NCI-H2029 treated with DMSO at 0.1 percent for 48 hours (cell line): ENCODE results near the gene KIFAP3.
"Not testable (repeated sequence)": the region's sequence is repeated elsewhere in the genome, so short reads cannot be mapped to it uniquely, and the experiment has no call there.

ENCODE experiments used
- DNase-seq: peaks from one replicate; lab custom pipeline; 2025; lab: John Stamatoyannopoulos, UW

KIFAP3 gene

DNA sequence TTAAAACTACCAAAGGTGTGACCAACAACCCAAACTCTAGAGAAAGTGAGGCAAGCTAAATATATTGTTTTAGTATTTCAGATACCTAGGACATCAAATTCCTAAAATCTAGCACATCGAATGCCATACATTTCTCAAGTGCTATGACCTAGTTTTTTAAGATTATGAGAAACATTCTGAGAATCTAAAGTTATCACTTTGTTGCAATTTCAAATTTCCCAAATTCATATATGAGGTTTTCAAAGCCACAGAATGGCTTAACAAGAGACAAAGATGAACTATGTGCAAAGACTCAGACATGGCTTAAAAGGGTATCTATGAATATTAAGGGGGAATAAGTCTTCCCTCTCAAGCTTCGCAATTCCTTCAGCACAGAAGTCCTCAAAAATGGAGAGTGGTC is 187.6 kb downstream of the KIFAP3 start:
- DNase-seq, result no peak

DNA sequence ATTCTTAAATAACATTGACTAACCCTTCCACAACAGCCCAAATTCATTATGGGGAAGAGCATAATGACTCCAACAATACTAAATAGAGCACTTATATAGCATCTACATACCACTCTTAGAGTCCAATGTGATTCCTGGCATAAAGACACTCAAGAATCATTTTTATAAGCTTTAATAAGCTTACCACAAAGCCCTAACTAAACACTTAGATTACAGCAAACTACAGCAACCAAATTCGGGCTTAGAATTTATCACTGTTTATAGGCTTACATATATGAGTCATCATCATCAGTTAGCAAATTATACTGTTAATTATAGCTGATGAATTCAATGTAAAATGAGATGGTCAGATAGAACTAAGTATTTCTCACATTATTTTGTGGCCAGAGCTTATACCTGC is 188.1 kb downstream of the KIFAP3 start:
- no peak for DNase-seq

DNA sequence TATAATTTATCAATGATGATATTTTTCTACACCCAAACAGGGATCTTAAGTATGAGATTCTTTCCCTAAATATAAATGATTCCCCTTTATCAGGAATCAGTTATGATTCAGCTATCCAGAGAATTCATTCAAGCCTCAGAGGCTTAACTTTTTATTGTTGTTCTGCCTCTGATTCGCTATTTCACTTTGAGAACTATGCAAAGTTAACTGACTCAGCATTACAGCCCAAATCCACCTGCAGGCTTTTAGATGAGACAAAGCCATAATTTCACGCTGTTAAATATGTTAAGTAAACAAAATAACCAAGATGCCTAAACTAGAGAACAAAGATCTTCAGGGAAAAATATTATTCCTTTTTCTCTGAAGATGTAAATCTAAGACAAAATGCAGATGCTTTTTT is 189.3 kb downstream of the KIFAP3 start:
- no peak for DNase-seq

DNA sequence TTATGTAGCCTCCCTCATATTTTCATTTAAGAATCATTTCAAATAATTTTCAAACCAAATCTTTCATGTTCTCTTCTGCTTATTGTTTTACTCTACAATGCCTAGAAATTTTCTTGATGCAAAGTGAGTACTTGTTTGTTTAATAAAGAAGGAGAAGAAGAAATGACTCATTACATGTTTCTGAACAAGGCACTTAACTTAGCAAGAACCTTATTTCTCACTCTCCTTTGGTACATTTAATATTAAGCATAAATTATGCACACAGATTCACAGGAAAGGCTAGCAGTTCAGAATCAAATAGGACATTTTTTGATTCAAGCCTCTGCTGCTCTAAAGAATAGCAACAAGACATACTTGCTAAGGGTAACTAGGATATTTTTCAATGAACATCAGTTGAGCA is 189.9 kb downstream of the KIFAP3 start:
- DNase-seq, result no peak

DNA sequence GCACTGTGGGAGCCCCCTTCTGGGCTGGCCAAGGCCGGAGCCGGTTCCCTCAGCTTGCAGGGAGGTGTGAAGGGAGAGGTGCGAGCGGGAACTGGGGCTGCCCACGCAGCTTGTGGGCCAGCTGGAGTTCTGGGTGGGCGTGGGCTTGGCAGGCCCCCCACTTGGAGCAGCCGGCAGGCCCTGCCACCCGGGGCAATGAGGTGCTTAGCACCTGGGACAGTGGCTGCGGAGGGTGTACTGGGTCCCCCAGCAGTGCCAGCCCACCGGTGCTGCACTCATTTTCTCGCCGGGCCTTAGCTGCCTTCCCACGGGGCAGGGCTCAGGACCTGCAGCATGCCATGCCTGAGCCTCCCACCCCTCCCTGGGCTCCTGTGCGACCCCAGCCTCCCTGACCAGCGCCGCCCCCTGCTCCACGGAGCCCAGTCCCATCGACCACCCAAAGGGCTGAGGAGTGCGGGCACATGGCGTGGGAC is 192.4 kb downstream of the KIFAP3 start:
- DNase-seq, result no peak

DNA sequence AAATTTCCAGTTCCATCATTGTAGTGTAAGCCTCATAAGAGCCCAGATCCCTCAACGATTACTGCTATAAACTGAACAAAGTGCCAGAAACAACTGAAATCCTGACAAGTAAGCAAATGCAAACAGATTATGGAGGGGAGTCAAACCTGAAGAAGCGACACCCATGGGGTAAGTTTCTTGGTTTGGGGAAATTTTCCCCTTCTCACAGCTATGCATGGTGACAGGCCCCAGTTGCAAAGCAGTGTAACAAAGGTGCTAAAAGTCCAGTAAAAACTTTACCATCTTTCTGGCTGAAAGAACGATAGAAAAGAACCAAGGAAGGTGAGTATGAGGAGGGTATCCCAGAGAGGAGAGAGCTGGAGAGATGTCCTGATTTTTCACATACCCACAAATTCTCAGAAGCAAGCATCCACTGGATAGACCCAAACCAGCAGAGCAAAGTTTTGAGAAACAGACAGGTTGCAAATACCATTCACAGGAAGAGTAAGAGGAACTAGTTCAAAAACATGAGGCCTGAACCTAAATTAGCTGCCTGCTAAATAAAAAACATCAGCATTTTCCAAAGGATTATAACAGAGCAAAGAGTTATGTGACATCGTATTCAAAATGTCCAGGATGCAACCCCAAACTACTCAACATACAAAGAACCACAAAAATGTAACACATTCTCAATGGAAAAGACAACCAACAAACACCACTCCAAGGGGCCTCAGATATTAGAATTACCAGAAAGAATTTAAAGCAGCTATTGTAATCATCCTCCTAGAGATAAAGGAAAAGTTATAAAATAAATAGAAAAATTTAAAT is 195.3 kb downstream of the KIFAP3 start:
- DNase-seq, result no peak

DNA sequence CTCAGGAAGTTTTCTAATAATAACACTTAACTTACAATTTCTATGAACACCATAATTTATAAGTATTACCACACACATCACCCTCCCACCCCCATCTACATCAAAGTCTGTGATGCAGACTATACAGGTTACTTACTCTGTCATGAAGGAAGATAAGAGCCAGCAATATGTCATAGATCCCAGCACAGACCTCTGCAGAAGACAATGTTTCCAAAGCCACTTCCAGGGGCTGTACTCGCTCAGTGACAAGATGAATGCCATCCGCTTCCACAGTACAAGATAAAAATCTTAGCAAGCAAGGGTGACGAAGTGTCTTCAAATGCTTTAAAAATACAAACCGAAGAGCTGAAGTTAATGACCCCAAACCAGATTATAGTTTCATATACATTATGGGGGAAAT is 196.0 kb downstream of the KIFAP3 start:
- no peak for DNase-seq

DNA sequence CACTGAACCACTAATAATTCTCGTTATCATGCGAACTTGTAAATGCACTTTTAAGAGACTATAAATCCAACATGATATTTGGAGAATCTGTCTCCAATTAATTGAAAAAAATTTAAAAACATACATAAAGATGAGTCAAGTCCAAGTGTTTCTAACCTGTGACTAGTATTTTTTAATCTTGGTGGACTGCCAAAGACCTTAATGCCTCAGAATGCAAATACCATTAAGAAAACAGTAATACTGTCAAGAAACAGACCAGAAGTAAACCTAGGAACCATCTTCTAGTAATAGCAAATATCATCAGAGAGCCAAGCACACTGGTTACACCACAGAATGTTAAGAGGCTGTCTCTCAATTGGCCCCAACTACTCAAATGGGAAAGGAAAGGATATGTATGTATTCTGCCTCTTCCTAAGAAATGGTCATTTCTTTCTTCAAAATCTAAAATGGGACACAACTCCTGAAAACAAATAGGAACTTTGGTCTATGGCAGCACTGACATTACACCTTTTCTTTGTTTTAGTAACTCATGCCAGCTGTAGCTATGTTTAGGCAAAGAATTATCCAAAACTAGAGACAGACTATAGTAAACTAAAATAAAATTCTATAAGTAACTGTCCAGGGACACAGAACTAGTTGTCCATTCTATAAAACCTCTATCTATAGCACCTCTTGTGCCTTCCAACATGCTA is 196.5 kb downstream of the KIFAP3 start:
- no peak for DNase-seq

DNA sequence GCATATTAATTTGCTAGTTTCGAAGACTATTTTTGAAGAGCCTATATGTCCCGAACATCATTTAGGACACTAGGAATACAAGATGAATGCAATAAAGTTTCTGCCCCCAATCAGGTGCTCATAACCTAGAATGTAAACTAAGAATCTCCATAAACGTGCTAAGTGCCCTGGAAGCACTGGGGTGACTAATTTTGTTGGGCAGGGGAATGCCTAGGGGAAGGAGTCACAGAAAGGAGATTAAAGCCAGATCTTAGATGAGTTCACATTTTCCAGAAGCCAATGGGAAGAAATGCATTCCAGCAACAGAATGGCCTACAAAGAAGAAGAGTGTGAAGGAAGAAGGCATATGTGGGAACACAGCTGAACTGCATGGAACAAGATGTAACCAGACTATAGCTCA is 200.3 kb downstream of the KIFAP3 start:
- DNase-seq, result no peak

DNA sequence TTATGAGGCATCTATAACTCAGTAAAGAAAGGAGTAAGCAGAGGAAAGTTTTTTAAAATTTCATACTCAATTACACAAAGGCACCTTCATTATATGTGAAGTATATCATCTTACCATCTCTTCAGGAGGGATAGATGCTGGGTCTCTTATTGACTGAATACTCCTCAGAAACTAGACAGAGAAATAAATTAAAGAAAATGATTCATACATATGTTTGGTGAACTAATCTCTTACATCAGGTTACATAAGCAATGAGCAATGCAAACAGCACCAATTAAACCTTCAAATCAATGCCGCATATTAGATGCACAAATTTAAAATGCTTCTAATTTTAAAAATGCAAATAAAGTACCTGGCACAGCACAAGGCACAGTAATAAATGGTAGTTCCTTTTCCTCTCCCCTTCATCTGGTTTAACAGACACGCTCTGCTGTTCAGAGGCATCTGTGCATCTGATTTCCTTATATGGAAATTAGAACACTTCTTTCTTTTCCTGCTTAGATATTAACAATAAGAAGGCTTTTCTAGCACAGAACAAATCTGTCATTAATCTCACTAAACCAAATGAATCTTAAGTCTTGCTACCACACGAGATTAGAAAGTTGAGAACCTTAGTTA is 200.8 kb downstream of the KIFAP3 start:
- DNase-seq, result no peak

DNA sequence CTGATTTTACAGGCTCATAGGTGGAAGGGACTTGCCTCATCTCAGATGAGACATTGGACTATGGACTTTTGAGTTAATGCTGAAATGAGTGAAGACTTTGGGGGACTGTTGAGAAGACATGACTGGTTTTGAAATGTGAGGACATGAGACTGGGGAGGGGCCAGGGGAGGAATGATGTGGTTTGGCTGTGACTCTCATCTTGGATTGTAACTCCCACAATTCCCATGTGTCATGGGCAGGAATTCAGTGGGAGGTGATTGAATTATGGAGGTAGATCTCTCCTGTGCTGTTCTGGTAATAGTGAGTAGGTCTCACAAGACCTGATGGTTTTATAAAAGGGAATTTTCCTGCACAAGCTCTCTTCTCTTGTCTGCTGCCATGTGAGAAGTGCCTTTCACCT is 201.6 kb downstream of the KIFAP3 start:
- no peak for DNase-seq

DNA sequence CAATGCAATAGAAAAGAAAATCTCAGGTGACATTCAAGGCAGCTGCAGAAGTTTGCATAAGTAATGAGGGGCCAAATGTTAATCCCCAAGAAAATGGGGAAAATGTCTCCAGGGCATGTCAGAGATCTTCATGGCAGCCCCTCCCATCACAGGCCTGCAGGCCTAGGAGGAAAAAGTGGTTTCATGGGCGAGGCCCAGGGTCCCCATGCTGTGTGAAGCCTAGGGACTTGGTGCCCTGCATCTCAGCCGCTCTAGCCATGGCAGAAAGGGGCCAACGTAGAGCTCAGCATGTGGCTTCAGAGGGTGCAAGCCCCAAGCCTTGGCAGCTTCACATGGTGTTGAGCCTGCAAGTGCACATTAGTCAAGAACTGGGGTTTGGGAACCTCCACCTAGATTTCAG is 202.5 kb downstream of the KIFAP3 start:
- DNase-seq, result not testable (repeated sequence)
